ENCODE results near the gene SSC5D.

GRCh38 chr19:55546011-55546410 lies 57.8 kb downstream of the SSC5D start:
- TF ChIP-seq RAD21 (IDR thresholded peaks at IDR 0.05; ENCODE audit: low read depth) (no peak), POLR2A (IDR thresholded peaks at IDR 0.05; ENCODE audit: borderline replicate concordance, extremely low read depth, insufficient read depth, insufficient read length) (no peak), CTCF (IDR thresholded peaks at IDR 0.05 in 2 of 3, conservative IDR thresholded peaks at IDR 0.05 in 1 of 3; ENCODE audit: borderline replicate concordance in 1 of 3, insufficient read depth in 1 of 3, low read depth in 2 of 3, low read length in 2 of 3) (no peak), REST (IDR thresholded peaks at IDR 0.05; ENCODE audit: low read depth) (no peak), ZBTB33 (IDR thresholded peaks at IDR 0.05; ENCODE audit: extremely low read depth, insufficient replicate concordance, low read length) (no peak), EZH2 (IDR thresholded peaks at IDR 0.05) (no peak), POLR2AphosphoS5 (IDR thresholded peaks at IDR 0.05; ENCODE audit: low read depth, low read length) (no peak), EZH2phosphoT487 (IDR thresholded peaks at IDR 0.05; ENCODE audit: borderline replicate concordance) (no peak), EGR1 (IDR thresholded peaks at IDR 0.05; ENCODE audit: low read depth) (no peak), YY1 (IDR thresholded peaks at IDR 0.05; ENCODE audit: extremely low read depth, insufficient replicate concordance, low read depth, low read length) (no peak), JUND (IDR thresholded peaks at IDR 0.05) (no peak)
